DOHH2 (cell line): ENCODE results near the gene FRMD4B.

Experiments used
- H3F3A ChIP-seq: fragments of 200-600 bp; sonication (generic), shearing (Covaris generic); 2 replicates; pipeline ENCODE4 v1.6.0; 2016; ENCODE audit warnings: antibody characterized with exemption, mild to moderate bottlenecking; ENCODE audit not compliant: control insufficient read depth, insufficient read depth
- H3K27ac ChIP-seq: fragments of 200-600 bp; sonication (generic); 2 replicates; pipeline ENCODE4 v1.5.1; 2014; ENCODE audit warnings: low read depth, mild to moderate bottlenecking, low read length, moderate library complexity
- H3K27me3 ChIP-seq: fragments of 200-600 bp; sonication (generic); 2 replicates; pipeline ENCODE4 v1.6.1; 2014; ENCODE audit warnings: mild to moderate bottlenecking, low read length, mixed read lengths; ENCODE audit not compliant: control insufficient read depth
- H3K36me3 ChIP-seq: fragments of 200-600 bp; sonication (generic); 2 replicates; pipeline ENCODE4 v1.6.1; 2014; ENCODE audit warnings: mild to moderate bottlenecking, low read length, moderate library complexity, mixed read lengths; ENCODE audit not compliant: control insufficient read depth
- H3K4me1 ChIP-seq: fragments of 200-600 bp; sonication (generic); 2 replicates; pipeline ENCODE4 v1.6.1; 2014; ENCODE audit warnings: mild to moderate bottlenecking, low read length, mixed read lengths; ENCODE audit not compliant: control insufficient read depth
- H3K4me2 ChIP-seq: fragments of 200-600 bp; sonication (generic); 2 replicates; pipeline ENCODE4 v1.6.0; 2014; ENCODE audit warnings: mild to moderate bottlenecking, low read length, moderate library complexity
- H3K4me3 ChIP-seq: fragments of 200-600 bp; sonication (generic); 2 replicates; pipeline ENCODE4 v1.5.1; 2014; ENCODE audit warnings: mild to moderate bottlenecking, low read length, mixed read lengths
- H3K79me2 ChIP-seq: fragments of 200-600 bp; sonication (generic); 2 replicates; pipeline ENCODE4 v1.6.1; 2014; ENCODE audit warnings: mild to moderate bottlenecking, low read length, mixed read lengths; ENCODE audit not compliant: control insufficient read depth
- H3K9me2 ChIP-seq: fragments of 200-600 bp; sonication (generic); replicated peaks from 2 replicates; pipeline ENCODE4 v1.6.1; 2014; ENCODE audit warnings: mild to moderate bottlenecking, low read length, mixed read lengths; ENCODE audit not compliant: control insufficient read depth
- H3K9me3 ChIP-seq: fragments of 200-600 bp; sonication (generic); 2 replicates; pipeline ENCODE4 v1.6.1; 2014; ENCODE audit warnings: antibody characterized with exemption, low read length, mixed read lengths; ENCODE audit not compliant: control insufficient read depth, insufficient read depth
- H4K20me1 ChIP-seq: fragments of 200-600 bp; sonication (generic); 2 replicates; pipeline ENCODE4 v1.6.0; 2014; ENCODE audit warnings: low read depth, mild to moderate bottlenecking, antibody characterized with exemption, low read length, moderate library complexity; ENCODE audit not compliant: control insufficient read depth, insufficient read depth
- EZH2phosphoT487 ChIP-seq: fragments of 200-600 bp; sonication (generic); IDR thresholded peaks from 2 replicates; pipeline ENCODE4 v1.6.1; 2017; ENCODE audit warnings: borderline replicate concordance, mild to moderate bottlenecking, antibody characterized with exemption, low read length, moderate library complexity, mixed read lengths
- TF ChIP-seq, protein P1 (sequence below): fragments of 200-600 bp; sonication (generic); IDR thresholded peaks from one replicate; pipeline ENCODE4 v1.5.1; 2014; ENCODE audit warnings: antibody characterized with exemption, mild to moderate bottlenecking, low read depth, low read length; ENCODE audit not compliant: poor library complexity, severe bottlenecking

Gene FRMD4B

DNA sequence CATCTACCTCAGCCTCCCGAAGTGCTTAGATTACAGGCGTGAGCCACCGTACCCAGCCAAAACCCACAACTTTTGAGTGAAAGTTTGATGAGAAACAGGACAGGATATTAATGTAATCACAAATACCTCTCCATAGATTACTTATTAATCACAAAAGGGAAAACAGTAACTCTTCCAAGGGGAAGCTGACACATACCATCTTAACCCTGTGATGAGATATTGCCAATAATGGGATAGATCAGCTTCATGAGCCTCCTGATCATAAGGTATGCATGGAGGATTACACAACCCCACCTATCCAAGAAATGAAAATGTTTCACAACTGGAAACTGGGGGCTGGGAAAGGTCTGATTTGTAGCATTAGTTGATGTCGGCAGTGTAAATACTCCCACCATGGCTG lies 131.5 kb downstream of the FRMD4B start:
- H4K20me1 ChIP-seq, result no peaks in the 10 kb centered on the region
- H3K4me1 ChIP-seq, result no peaks in the 10 kb centered on the region
- no peak overlapping the region for H3K27ac ChIP-seq

DNA sequence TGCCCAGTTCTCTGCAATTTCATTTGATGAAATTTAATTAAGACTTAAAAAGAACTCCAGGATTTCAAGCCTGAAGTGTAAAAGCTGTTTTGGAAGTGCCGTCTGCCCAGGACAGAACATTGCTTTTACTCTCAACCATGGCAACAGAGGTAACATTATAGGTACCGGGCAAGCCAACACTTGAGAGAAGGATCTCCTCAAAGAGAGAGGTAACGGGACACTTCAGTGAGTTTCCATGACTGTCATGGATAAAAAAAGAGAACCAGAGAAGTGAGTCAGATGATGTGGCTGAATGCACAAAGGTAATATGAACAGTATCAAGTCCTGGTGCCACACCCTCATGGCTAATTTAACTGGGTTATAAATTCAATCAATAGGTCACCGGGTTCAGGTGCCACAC lies 133.3 kb downstream of the FRMD4B start:
- H3K9me2 ChIP-seq, result no peaks in the 10 kb centered on the region
- H4K20me1 ChIP-seq, result no peaks in the 10 kb centered on the region
- H3F3A ChIP-seq, result no peaks in the 10 kb centered on the region
- no peak overlapping the region for H3K27ac ChIP-seq
- H3K27me3 ChIP-seq, result no peaks in the 10 kb centered on the region
- no peak overlapping the region for H3K4me3 ChIP-seq
- H3K4me1 ChIP-seq, result no peaks in the 10 kb centered on the region
- H3K4me2 ChIP-seq, result no peak overlapping the region
- no peaks in the 10 kb centered on the region for H3K79me2 ChIP-seq
- TF ChIP-seq, protein P1, sequence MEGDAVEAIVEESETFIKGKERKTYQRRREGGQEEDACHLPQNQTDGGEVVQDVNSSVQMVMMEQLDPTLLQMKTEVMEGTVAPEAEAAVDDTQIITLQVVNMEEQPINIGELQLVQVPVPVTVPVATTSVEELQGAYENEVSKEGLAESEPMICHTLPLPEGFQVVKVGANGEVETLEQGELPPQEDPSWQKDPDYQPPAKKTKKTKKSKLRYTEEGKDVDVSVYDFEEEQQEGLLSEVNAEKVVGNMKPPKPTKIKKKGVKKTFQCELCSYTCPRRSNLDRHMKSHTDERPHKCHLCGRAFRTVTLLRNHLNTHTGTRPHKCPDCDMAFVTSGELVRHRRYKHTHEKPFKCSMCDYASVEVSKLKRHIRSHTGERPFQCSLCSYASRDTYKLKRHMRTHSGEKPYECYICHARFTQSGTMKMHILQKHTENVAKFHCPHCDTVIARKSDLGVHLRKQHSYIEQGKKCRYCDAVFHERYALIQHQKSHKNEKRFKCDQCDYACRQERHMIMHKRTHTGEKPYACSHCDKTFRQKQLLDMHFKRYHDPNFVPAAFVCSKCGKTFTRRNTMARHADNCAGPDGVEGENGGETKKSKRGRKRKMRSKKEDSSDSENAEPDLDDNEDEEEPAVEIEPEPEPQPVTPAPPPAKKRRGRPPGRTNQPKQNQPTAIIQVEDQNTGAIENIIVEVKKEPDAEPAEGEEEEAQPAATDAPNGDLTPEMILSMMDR, result no peak
- TF ChIP-seq EZH2phosphoT487, result no peak
- no peaks in the 10 kb centered on the region for H3K36me3 ChIP-seq
- H3K9me3 ChIP-seq, result no peaks in the 10 kb centered on the region

More for the DNA sequence above, 131.5 kb downstream of the FRMD4B start:
- Histone ChIP-seq H3K36me3 (no peaks in the 10 kb centered on the region), H3K4me2 (no peak overlapping the region), H3F3A (no peaks in the 10 kb centered on the region), H3K27me3 (no peaks in the 10 kb centered on the region), H3K4me3 (no peak overlapping the region), H3K9me2 (no peaks in the 10 kb centered on the region), H3K9me3 (no peaks in the 10 kb centered on the region), H3K79me2 (no peaks in the 10 kb centered on the region)
- TF ChIP-seq EZH2phosphoT487, result no peak
- TF ChIP-seq, protein P1, result no peak

DNA sequence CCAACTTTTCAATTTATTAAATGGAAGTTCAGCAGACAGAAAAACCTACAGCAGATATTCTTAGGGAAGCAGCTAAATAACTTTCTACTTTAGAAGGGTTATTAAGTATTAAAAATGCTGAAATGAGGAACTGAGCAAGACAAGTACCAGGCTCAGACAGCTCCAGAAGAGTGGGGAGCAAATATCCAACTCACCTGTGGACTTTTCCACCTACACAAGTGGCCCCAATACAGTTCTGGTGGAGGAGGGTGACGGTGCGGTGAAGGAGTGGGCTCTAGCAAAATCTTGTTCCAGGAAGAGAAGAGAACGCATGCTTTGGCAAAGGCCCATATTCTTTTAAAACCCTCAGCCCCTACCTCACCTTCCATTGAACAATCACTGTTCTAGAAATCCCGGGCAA lies 133.7 kb downstream of the FRMD4B start:
- TF ChIP-seq, protein P1, result no peak
- no peak for TF ChIP-seq EZH2phosphoT487
- no peaks in the 10 kb centered on the region for H3K4me1 ChIP-seq
- H3K4me3 ChIP-seq, result no peak overlapping the region
- H3K9me2 ChIP-seq, result no peaks in the 10 kb centered on the region
- no peaks in the 10 kb centered on the region for H4K20me1 ChIP-seq
- H3K36me3 ChIP-seq, result no peaks in the 10 kb centered on the region
- no peaks in the 10 kb centered on the region for H3K79me2 ChIP-seq
- no peaks in the 10 kb centered on the region for H3K9me3 ChIP-seq
- H3K27ac ChIP-seq, result no peak overlapping the region
- H3F3A ChIP-seq, result no peaks in the 10 kb centered on the region
- H3K27me3 ChIP-seq, result no peaks in the 10 kb centered on the region
- no peak overlapping the region for H3K4me2 ChIP-seq
